Measurements from ENCODE around the gene BNIP5. TPM values are rescaled to one million over a fixed set of nuclear protein-coding genes. Genes with fewer than 3 reads are reported as not detected.

BNIP5 gene
- total RNA-seq, 4 donors from 2014 or later, result not detected

DNA sequence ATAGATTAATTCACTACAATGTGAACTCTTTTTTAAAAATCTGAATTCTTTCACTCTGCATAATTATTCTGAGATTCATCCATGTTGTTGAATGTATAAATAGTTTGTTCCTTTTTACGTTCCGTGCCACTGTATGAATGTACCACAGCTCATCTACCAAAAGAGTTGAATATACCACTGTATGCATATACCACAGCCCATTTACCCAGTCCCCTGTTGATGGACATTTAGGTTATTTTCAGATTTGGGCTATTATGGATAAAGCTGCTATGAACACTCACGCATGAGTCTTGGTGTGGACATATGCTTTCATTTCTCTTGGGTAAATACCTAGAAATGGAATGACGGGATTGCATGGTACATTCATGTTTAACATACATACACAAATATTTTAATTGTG lies 38.7 kb downstream of the BNIP5 start:
- Histone ChIP-seq H3K4me3 (no peak overlapping the region), H3K9me3 (no peaks in the 10 kb centered on the region), H3K4me1 (no peaks in the 10 kb centered on the region), H3K36me3 (no peaks in the 10 kb centered on the region), H3K27me3 (no peaks in the 10 kb centered on the region), H3K27ac (no peak overlapping the region)
- DNase-seq, result no peak
- intact Hi-C loops (cut with DNase I; ENCODE audit: low total_unique reads), result no loop called here
- TF ChIP-seq, protein P1, sequence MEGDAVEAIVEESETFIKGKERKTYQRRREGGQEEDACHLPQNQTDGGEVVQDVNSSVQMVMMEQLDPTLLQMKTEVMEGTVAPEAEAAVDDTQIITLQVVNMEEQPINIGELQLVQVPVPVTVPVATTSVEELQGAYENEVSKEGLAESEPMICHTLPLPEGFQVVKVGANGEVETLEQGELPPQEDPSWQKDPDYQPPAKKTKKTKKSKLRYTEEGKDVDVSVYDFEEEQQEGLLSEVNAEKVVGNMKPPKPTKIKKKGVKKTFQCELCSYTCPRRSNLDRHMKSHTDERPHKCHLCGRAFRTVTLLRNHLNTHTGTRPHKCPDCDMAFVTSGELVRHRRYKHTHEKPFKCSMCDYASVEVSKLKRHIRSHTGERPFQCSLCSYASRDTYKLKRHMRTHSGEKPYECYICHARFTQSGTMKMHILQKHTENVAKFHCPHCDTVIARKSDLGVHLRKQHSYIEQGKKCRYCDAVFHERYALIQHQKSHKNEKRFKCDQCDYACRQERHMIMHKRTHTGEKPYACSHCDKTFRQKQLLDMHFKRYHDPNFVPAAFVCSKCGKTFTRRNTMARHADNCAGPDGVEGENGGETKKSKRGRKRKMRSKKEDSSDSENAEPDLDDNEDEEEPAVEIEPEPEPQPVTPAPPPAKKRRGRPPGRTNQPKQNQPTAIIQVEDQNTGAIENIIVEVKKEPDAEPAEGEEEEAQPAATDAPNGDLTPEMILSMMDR (IDR thresholded peaks at IDR 0.05), result no peak
- no peak for TF ChIP-seq POLR2A (IDR thresholded peaks at IDR 0.05)

DNA sequence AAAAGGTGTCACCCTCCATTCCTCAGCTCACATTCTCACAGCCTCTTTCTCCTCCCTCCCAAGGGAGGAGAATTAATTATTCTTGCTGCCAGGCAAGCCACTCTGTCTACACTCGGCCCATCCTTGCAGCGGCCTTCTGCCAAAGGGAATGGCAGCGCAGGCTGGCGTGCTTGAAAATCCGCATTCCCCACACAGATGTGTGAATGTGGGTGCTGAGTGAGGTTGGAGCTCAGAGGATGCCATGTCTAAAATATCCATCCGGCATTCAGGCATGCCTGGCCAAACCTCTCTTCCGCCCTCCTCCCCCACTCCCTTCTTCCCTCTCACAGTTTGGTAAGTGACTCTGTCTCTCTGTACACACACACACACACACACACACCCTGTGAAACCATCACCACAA lies 39.2 kb downstream of the BNIP5 start:
- DNase-seq, result no peak
- no peaks in the 10 kb centered on the region for H3K9me3 ChIP-seq
- no peaks in the 10 kb centered on the region for H3K4me1 ChIP-seq
- TF ChIP-seq, protein P1 (IDR thresholded peaks at IDR 0.05), result no peak
- TF ChIP-seq POLR2A (IDR thresholded peaks at IDR 0.05), result no peak
- H3K4me3 ChIP-seq, result no peak overlapping the region
- H3K27me3 ChIP-seq, result no peaks in the 10 kb centered on the region
- H3K27ac ChIP-seq, result no peak overlapping the region
- H3K36me3 ChIP-seq, result no peaks in the 10 kb centered on the region
- intact Hi-C loops (cut with DNase I; ENCODE audit: low total_unique reads), result no loop called here

GRCh38 chr6:36297051-36297450 lies 39.6 kb downstream of the BNIP5 start:
- Histone ChIP-seq H3K4me1 (no peaks in the 10 kb centered on the region), H3K36me3 (no peaks in the 10 kb centered on the region), H3K27ac (no peak overlapping the region), H3K4me3 (no peak overlapping the region), H3K27me3 (no peaks in the 10 kb centered on the region), H3K9me3 (no peaks in the 10 kb centered on the region)
- intact Hi-C loops (cut with DNase I; ENCODE audit: low total_unique reads), result no loop called here
- TF ChIP-seq, protein P1 (IDR thresholded peaks at IDR 0.05), result no peak
- no peak for TF ChIP-seq POLR2A (IDR thresholded peaks at IDR 0.05)
- no peak for DNase-seq

DNA sequence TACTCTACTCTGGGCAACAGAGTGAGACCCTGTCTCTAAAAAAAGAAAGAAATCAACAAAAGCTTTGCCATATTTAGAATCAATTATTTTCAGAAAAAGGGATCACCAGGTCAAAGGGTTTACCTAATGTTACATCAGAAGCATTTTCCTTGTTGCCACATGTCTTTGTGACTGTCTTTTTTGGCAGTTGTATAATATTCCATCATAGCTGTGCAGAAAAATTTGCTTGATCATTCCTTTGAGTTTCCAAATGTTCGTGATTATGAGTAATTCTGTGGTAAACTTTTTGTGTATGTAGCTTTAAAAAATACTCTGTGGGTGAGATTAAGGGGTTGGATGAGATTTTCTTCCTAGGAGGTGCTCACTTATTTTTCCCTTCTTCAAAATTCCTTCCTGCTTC lies 40.4 kb downstream of the BNIP5 start:
- H3K27ac ChIP-seq, result no peak overlapping the region
- no peaks in the 10 kb centered on the region for H3K9me3 ChIP-seq
- no peaks in the 10 kb centered on the region for H3K4me1 ChIP-seq
- no peak for TF ChIP-seq POLR2A (IDR thresholded peaks at IDR 0.05)
- TF ChIP-seq, protein P1 (IDR thresholded peaks at IDR 0.05), result no peak
- no peaks in the 10 kb centered on the region for H3K27me3 ChIP-seq
- no peak for DNase-seq
- intact Hi-C loops (cut with DNase I; ENCODE audit: low total_unique reads), result no loop called here
- no peaks in the 10 kb centered on the region for H3K36me3 ChIP-seq
- H3K4me3 ChIP-seq, result no peak overlapping the region

DNA sequence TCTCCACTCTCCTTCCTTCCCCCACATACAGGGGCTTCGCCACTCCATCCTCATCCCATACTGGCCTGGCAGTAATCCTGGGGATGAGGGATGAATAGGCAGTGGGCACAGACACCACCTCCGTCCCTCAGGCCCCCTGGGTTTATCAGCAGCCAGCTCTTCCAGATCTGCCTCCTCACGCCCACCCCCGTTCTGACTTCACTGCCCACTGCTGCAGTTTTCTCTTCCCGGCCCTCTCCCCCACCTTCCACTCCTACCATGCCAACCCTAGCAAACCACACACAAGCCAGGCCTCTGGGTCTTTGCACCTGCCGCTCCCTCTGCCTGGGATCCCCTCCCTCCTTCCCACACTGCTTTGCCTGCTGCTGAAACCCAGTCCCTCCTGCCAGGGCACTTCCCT lies 44.5 kb downstream of the BNIP5 start:
- intact Hi-C loops (cut with DNase I; ENCODE audit: low total_unique reads), result no loop called here
- H3K27me3 ChIP-seq, result no peaks in the 10 kb centered on the region
- H3K4me3 ChIP-seq, result no peak overlapping the region
- no peak for DNase-seq
- no peaks in the 10 kb centered on the region for H3K36me3 ChIP-seq
- TF ChIP-seq, protein P1 (IDR thresholded peaks at IDR 0.05), result no peak
- no peak for TF ChIP-seq POLR2A (IDR thresholded peaks at IDR 0.05)
- no peaks in the 10 kb centered on the region for H3K4me1 ChIP-seq
- H3K27ac ChIP-seq, result no peak overlapping the region
- H3K9me3 ChIP-seq, result no peaks in the 10 kb centered on the region
